Fibroblast of lung (primary cell): ENCODE measurements around the gene TNS1.

Experiments
- EZH2 ChIP-seq: IDR thresholded peaks from 2 replicates; pipeline ENCODE4 v1.5.1; 2012; ENCODE audit warnings: low read length, control low read depth, mild to moderate bottlenecking; ENCODE audit errors: missing control alignments
- TF ChIP-seq, protein P1 (sequence below), 2 donors: IDR thresholded peaks in 1 of 2; conservative IDR thresholded peaks in 1 of 2; 1 replicate in 1 of 2; 2 replicates in 1 of 2; pipeline ENCODE4 v1.5.1; 2011 to 2012; ENCODE audit warnings: low read length in 2 of 2, control low read depth in 1 of 2, inconsistent platforms in 1 of 2, low read depth in 1 of 2, mild to moderate bottlenecking in 1 of 2

DNA sequence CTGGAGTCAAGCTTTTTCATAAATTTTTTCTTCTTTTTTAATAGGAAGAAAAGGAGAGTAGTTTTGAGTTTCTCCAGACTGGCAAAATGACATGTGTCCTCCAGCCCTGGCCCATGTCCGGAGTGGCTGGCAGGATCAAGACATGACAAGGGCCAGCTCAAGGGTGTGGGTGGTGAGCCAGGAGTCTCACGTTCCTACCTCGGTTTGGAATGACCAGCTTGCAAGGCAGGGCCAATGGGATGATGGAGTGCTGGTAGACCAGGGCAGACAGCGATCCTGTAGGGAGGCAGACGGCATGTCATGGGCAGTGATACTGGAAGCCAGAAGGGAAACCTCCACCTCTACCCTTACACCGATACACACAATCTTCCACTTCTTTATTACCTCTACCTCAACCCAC lies 190.6 kb downstream of the TNS1 start:
- TF ChIP-seq, protein P1, sequence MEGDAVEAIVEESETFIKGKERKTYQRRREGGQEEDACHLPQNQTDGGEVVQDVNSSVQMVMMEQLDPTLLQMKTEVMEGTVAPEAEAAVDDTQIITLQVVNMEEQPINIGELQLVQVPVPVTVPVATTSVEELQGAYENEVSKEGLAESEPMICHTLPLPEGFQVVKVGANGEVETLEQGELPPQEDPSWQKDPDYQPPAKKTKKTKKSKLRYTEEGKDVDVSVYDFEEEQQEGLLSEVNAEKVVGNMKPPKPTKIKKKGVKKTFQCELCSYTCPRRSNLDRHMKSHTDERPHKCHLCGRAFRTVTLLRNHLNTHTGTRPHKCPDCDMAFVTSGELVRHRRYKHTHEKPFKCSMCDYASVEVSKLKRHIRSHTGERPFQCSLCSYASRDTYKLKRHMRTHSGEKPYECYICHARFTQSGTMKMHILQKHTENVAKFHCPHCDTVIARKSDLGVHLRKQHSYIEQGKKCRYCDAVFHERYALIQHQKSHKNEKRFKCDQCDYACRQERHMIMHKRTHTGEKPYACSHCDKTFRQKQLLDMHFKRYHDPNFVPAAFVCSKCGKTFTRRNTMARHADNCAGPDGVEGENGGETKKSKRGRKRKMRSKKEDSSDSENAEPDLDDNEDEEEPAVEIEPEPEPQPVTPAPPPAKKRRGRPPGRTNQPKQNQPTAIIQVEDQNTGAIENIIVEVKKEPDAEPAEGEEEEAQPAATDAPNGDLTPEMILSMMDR (conservative IDR thresholded peaks at IDR 0.05 in 1 of 2, IDR thresholded peaks at IDR 0.05 in 1 of 2; ENCODE audit: low read depth in 1 of 2, low read length in 2 of 2) = no peak
- no peak for TF ChIP-seq EZH2
